H1 (cell line): ENCODE measurements around the gene CD247.

Experiments used
- CREB1 ChIP-seq: IDR thresholded peaks from 2 replicates; pipeline ENCODE4 v1.6.1; 2012; ENCODE audit warnings: inconsistent platforms
- CTCF ChIP-seq, 3 experiments: IDR thresholded peaks; 1 replicate in 2 of 3; 2 replicates in 1 of 3; pipeline versions ENCODE4 v1.5.1 to v1.6.1; 2011; ENCODE audit warnings: low read length in 3 of 3, mild to moderate bottlenecking in 3 of 3, inconsistent platforms in 2 of 3, low read depth in 1 of 3, moderate library complexity in 1 of 3; ENCODE audit not compliant: insufficient read depth in 1 of 3; ENCODE audit errors: control extremely low read depth in 1 of 3
- EP300 ChIP-seq, 2 experiments: IDR thresholded peaks; 1 replicate in 1 of 2; 2 replicates in 1 of 2; pipeline ENCODE4 v1.6.1; 2011 to 2012; ENCODE audit warnings: low read depth in 2 of 2, low read length in 2 of 2, mild to moderate bottlenecking in 2 of 2, borderline replicate concordance in 1 of 2, inconsistent platforms in 1 of 2, moderate library complexity in 1 of 2
- POU5F1 ChIP-seq: IDR thresholded peaks from 2 replicates; pipeline ENCODE4 v1.6.1; 2011; ENCODE audit warnings: low read depth, mild to moderate bottlenecking, low read length, moderate library complexity

DNA sequence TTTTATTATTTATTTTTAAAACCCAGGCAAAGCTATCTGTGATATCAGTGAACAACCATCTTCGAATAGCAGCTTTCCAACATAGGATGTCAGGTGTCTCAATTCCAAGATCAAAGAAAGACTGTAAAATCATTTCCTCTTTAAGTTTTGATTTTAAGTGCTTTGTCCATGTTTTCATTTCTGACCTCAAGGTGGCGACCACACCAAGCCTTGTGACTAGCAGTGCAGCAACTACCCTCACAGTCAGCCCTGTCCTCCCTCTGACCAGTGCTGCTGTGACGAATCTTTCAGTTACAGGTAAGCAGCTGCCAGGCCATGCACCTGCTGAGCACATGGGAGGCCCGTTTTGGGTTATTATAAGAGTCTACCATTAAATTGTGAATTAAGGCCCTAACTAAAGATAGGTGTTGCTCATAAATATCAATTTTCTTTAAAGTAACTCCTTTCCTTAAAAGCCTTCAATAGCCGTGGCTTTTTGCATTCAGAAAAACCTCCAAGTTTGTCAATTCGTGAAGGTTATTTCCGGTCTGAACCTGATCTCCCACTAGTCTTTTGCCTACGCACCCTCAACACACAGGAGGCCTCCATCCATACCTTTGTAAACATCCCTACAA is 117.0 kb downstream of the CD247 start:
- TF ChIP-seq CTCF (IDR thresholded peaks at IDR 0.05; ENCODE audit: control extremely low read depth in 1 of 3, insufficient read depth in 1 of 3, low read depth in 1 of 3, low read length in 3 of 3) (peak; percentile 65 to 75 (median 68)), POU5F1 (no peak), EP300 (IDR thresholded peaks at IDR 0.05; ENCODE audit: borderline replicate concordance in 1 of 2, low read depth in 2 of 2, low read length in 2 of 2) (no peak), CREB1 (no peak)
